HepG2 (cell line): ENCODE measurements around the gene CELF2.

Experiments used
- CTCF ChIP-seq: sonication (generic); formaldehyde crosslinking; IDR thresholded peaks from 2 replicates; pipeline ENCODE4 v1.5.0; 2020; ENCODE audit warnings: mild to moderate bottlenecking, missing genetic modification reagents, moderate library complexity
- HDAC1 ChIP-seq: sonication (generic); formaldehyde crosslinking; IDR thresholded peaks from 2 replicates; pipeline ENCODE4 v1.5.1; 2020; ENCODE audit warnings: mild to moderate bottlenecking, missing genetic modification reagents
- NR3C1 ChIP-seq: sonication (generic); formaldehyde crosslinking; IDR thresholded peaks from 2 replicates; pipeline ENCODE4 v1.4.0; 2020; ENCODE audit warnings: missing genetic modification reagents
- POLR2A ChIP-seq, 2 experiments: IDR thresholded peaks; 2 replicates each; pipeline ENCODE4 v1.6.1; 2011; ENCODE audit warnings: low read depth in 2 of 2, low read length in 2 of 2, mild to moderate bottlenecking in 1 of 2, moderate library complexity in 1 of 2; ENCODE audit not compliant: insufficient read depth in 1 of 2
- ZMYM3 ChIP-seq: sonication (generic); formaldehyde crosslinking; IDR thresholded peaks from 2 replicates; pipeline ENCODE4 v1.5.1; 2020; ENCODE audit warnings: mild to moderate bottlenecking, missing genetic modification reagents
- ZNF12 ChIP-seq: sonication (generic); formaldehyde crosslinking; IDR thresholded peaks from 2 replicates; pipeline ENCODE4 v1.5.0; 2020; ENCODE audit warnings: missing genetic modification reagents
- TF ChIP-seq, protein P1 (sequence below): sonication (generic); formaldehyde crosslinking; IDR thresholded peaks from 2 replicates; pipeline ENCODE4 v1.8.0; 2022; ENCODE audit warnings: missing genetic modification reagents, mild to moderate bottlenecking, inconsistent platforms, borderline replicate concordance

DNA sequence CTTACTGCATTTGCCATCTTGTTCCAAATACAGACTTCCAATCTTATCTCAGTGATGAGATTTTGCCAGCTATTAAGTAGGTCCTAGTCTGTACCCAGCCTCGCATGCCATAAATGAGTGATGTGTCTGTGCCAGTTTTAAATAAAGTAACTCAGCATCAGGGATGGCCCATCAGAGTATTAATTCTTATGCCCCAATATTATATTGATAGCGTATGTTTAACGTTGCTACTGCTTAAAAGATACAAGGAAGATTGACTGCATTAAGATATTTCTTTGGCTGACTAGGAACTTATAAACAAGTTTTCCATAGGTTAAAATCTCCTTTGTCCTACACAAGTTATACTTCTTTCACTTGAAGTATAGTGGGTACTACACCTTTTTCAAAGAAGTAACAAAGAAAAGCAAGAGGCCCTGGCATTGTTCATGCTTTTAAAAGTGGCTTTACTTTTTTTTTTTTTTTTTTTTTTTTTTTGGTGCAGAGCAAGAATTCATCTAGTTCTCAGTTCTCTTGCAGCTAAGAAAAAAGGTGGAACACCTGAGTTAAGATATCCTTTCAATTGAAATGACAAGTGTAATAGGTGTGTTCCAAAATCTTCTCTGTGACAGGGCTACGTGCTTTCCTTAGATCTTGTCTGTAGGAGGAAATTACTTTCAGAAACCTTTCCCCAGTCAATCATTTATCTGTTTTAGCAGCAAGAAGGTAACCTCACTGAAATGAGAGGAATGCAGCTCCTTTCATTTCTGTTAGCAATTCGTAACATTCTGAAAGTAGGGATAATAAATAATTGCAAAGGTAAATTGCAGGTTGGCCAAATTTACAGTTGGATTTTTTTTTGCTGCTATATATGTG is 245.0 kb downstream of the CELF2 start:
- no peak for TF ChIP-seq HDAC1 (CRISPR knock-in tag)
- no peak for TF ChIP-seq CTCF
- TF ChIP-seq POLR2A (IDR thresholded peaks at IDR 0.05; ENCODE audit: insufficient read depth in 1 of 2, low read depth in 2 of 2, low read length in 2 of 2): no peak
- TF ChIP-seq ZMYM3 (CRISPR knock-in tag): no peak
- TF ChIP-seq NR3C1: no peak
- TF ChIP-seq, protein P1, sequence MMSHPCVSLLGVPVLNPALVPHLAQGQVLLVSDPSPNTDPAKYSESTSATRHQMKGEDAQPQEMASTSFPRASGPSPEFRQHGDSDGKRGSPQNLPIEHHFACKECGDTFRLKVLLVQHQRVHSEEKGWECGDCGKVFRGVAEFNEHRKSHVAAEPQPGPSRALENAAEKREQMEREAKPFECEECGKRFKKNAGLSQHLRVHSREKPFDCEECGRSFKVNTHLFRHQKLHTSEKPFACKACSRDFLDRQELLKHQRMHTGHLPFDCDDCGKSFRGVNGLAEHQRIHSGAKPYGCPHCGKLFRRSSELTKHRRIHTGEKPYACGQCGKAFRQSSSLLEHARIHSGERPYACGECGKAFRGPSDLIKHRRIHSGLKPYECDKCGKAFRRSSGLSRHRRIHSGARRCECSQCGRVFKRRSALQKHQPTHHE (CRISPR knock-in tag): no peak
- no peak for TF ChIP-seq ZNF12 (CRISPR knock-in tag)
